Muscle layer of duodenum (tissue), 2 donors: ENCODE data around the gene AMPH.
A peak's percentile ranks its signal among the peaks of the same experiment; 100 is the strongest.
"Not testable (repeated sequence)": the region's sequence is repeated elsewhere in the genome, so short reads cannot be mapped to it uniquely, and the experiment has no call there.

Experiments
- H3K27ac ChIP-seq: one replicate; pipeline ENCODE4 v1.7.0; 2013; ENCODE audit warnings: mild to moderate bottlenecking, low read length
- H3K27me3 ChIP-seq: one replicate; pipeline ENCODE4 v1.7.0; 2013; ENCODE audit warnings: low read depth, mild to moderate bottlenecking, control low read depth, low read length
- H3K36me3 ChIP-seq, 2 donors: one replicate each; pipeline ENCODE4 v1.7.0; 2013; ENCODE audit warnings: low read length in 2 of 2, control low read depth in 1 of 2, mild to moderate bottlenecking in 1 of 2; ENCODE audit not compliant: insufficient read depth in 2 of 2, control insufficient read depth in 1 of 2
- H3K4me1 ChIP-seq, 2 donors: one replicate each; pipeline ENCODE4 v1.7.0; 2013; ENCODE audit warnings: low read length in 2 of 2, mild to moderate bottlenecking in 2 of 2, control low read depth in 1 of 2, moderate library complexity in 1 of 2; ENCODE audit not compliant: insufficient read depth in 2 of 2, control insufficient read depth in 1 of 2
- H3K4me3 ChIP-seq, 2 donors: one replicate each; pipeline ENCODE4 v1.7.0; 2013; ENCODE audit warnings: low read length in 2 of 2, low read depth in 1 of 2, mild to moderate bottlenecking in 1 of 2
- H3K9me3 ChIP-seq, 2 donors: one replicate each; pipeline ENCODE4 v1.7.0; 2013; ENCODE audit warnings: low read length in 2 of 2, control low read depth in 1 of 2, mild to moderate bottlenecking in 1 of 2; ENCODE audit not compliant: control insufficient read depth in 1 of 2
- donor health status: healthy.

The AMPH gene

GRCh38 chr7:38345299-38346172 lies 285.6 kb downstream of the AMPH start:
- not testable (repeated sequence) for H3K27ac ChIP-seq

GRCh38 chr7:38344741-38345140 lies 286.4 kb downstream of the AMPH start:
- not testable (repeated sequence) for H3K4me3 ChIP-seq, H3K36me3 ChIP-seq, H3K9me3 ChIP-seq, H3K27me3 ChIP-seq, H3K4me1 ChIP-seq, H3K27ac ChIP-seq

More at GRCh38 chr7:38345299-38346172, 285.6 kb downstream of the AMPH start:
- not testable (repeated sequence) for H3K27me3 ChIP-seq, H3K36me3 ChIP-seq, H3K4me3 ChIP-seq, H3K4me1 ChIP-seq, H3K9me3 ChIP-seq

GRCh38 chr7:38342135-38342534 lies 289.0 kb downstream of the AMPH start:
- H3K4me3 ChIP-seq, H3K4me1 ChIP-seq, H3K27ac ChIP-seq, H3K9me3 ChIP-seq, H3K27me3 ChIP-seq, H3K36me3 ChIP-seq: not testable (repeated sequence)

GRCh38 chr7:38341172-38341705 lies 289.9 kb downstream of the AMPH start:
- H3K9me3 ChIP-seq, H3K27ac ChIP-seq, H3K4me3 ChIP-seq, H3K4me1 ChIP-seq, H3K36me3 ChIP-seq, H3K27me3 ChIP-seq: not testable (repeated sequence)

GRCh38 chr7:38339953-38340819 lies 291.0 kb downstream of the AMPH start:
- H3K36me3 ChIP-seq = no peaks in the 10 kb centered on the region
- no peaks in the 10 kb centered on the region for H3K4me1 ChIP-seq
- no peaks in the 10 kb centered on the region for H3K9me3 ChIP-seq
- no peaks in the 10 kb centered on the region for H3K27me3 ChIP-seq
- no peak overlapping the region for H3K4me3 ChIP-seq
- no peak overlapping the region for H3K27ac ChIP-seq

- not testable (repeated sequence) for H3K36me3 ChIP-seq, H3K27me3 ChIP-seq, H3K4me1 ChIP-seq, H3K9me3 ChIP-seq, H3K4me3 ChIP-seq
- H3K27ac ChIP-seq = peak overlapping the region; percentile 41
Observed at GRCh38 chr7:38336148-38336515, 295.0 kb downstream of the AMPH start.

GRCh38 chr7:38335492-38336147 lies 295.6 kb downstream of the AMPH start:
- Histone ChIP-seq H3K36me3 (no peaks in the 10 kb centered on the region), H3K4me3 (no peak overlapping the region), H3K27ac (peak overlapping the region; percentile 41), H3K9me3 (no peaks in the 10 kb centered on the region), H3K27me3 (no peaks in the 10 kb centered on the region), H3K4me1 (no peaks in the 10 kb centered on the region)

GRCh38 chr7:38335128-38335491 lies 296.1 kb downstream of the AMPH start:
- Histone ChIP-seq H3K27me3 (no peaks in the 10 kb centered on the region), H3K4me3 (peak overlapping the region in 1 of 2 donors; percentile 11), H3K27ac (no peak overlapping the region), H3K36me3 (no peaks in the 10 kb centered on the region), H3K4me1 (no peaks in the 10 kb centered on the region), H3K9me3 (no peaks in the 10 kb centered on the region)

- Histone ChIP-seq H3K27ac (no peak overlapping the region), H3K36me3 (no peaks in the 10 kb centered on the region), H3K4me3 (no peak overlapping the region), H3K4me1 (no peaks in the 10 kb centered on the region), H3K27me3 (no peaks in the 10 kb centered on the region), H3K9me3 (no peaks in the 10 kb centered on the region)
Observed at GRCh38 chr7:38334163-38334562, 297.0 kb downstream of the AMPH start.
